NCI-H1092 (cell line): Measurements from ENCODE around the gene PCBP3.

Experiments used
- DNase-seq: peaks from one replicate; lab custom pipeline; 2025; lab: John Stamatoyannopoulos, UW

PCBP3 gene

DNA sequence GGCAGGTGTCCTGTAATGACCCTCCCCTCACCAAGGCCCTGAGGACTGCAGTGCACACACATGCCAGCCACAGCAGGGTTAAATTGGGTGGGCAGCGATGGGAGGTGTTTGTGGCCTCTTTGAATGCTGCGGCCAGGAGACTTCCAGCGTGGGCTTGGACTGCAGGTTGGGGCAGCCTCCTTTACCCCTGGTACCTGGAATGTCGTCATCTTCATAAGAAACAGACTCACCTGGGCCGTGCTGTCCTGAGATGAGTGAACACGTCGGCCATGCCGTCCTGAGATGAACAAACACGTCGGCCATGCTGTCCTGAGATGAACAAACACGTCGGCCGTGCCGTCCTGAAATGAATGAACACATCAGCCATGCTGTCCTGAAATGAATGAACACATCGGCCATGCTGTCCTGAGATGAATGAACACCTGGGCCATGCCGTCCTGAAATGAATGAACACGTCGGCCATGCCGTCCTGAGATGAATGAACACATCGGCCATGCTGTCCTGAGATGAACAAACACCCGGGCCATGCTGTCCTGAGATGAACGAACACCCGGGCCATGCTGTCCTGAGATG, 288.0 kb downstream of the PCBP3 start:
- no peak for DNase-seq

DNA sequence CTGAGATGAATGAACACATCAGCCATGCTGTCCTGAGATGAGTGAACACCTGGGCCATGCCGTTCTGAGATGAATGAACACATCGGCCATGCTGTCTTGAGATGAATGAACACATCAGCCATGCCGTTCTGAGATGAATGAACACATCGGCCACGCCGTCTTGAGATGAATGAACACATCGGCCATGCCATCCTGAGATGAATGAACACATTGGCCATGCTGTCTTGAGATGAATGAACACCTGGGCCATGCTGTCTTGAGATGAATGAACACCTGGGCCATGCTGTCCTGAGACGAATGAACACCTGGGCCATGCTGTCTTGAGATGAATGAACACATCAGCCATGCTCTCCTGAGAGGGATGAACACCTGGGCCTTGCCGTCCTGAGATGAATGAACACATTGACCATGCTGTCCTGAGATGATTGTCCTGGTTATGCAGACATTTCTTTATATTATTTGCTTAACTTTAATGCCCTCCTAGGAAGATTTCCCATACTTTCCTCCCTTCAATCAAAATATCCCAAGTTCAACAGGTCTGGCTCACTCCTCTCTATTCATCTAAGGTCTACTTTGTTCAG, 289.5 kb downstream of the PCBP3 start:
- DNase-seq, result no peak

DNA sequence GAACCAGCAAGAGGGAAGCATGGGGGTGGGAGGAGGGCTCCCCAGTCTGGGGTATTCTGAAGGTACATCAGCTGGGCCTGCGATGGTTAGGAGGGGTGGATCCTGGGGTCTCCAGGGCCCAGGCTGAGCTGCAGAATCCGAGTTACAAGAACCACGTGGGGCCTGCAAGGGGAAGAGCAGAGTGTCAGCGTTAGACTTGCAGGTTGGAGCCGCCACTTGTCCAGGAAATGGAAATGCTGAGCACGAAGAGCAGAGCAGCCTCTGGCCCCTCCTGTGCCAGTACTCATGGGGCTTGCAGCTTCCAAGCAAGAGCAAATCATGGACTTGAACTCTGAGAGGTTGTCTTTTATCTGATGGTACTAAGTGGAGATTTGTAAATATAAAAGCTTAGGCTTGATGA, 290.6 kb downstream of the PCBP3 start:
- no peak for DNase-seq

DNA sequence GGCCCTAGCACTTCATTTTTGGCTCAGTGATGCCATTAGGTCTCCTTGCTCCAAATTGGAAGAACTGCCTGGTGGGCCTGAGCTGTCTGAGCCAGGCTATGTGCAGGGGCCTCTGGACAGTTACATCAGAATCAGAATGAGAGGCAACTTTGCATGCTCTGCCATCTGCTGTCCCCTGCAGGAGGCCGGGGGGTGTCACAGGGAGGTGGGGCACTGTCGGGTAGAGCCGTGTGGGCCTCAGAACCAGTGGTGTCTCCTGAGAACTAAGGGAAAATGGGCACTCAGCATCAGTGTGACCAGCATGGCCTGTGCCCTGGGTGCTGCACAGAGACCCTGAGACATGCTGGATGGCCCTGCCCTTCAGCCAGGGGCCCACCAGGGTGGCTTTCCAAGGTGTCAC, 291.0 kb downstream of the PCBP3 start:
- no peak for DNase-seq

DNA sequence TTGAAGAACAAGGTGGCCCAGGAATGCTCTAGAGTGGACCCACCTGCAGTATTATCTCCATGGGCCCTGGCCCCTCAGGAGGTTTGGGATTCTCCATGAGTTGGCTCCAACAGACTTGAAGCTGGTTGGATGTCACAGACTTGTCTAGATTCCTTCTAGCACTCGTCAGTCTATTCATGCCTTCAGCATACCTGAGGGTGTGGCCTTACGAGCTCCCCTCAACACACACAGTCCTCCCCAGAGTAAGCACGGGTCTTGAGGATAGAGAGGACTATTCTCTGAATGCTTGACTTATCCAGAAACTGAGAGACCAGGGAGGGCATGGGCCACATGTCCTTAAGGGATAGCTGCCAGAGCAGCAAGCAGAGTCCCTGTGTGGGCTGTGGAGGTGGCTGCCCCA, 292.1 kb downstream of the PCBP3 start:
- DNase-seq, result no peak

DNA sequence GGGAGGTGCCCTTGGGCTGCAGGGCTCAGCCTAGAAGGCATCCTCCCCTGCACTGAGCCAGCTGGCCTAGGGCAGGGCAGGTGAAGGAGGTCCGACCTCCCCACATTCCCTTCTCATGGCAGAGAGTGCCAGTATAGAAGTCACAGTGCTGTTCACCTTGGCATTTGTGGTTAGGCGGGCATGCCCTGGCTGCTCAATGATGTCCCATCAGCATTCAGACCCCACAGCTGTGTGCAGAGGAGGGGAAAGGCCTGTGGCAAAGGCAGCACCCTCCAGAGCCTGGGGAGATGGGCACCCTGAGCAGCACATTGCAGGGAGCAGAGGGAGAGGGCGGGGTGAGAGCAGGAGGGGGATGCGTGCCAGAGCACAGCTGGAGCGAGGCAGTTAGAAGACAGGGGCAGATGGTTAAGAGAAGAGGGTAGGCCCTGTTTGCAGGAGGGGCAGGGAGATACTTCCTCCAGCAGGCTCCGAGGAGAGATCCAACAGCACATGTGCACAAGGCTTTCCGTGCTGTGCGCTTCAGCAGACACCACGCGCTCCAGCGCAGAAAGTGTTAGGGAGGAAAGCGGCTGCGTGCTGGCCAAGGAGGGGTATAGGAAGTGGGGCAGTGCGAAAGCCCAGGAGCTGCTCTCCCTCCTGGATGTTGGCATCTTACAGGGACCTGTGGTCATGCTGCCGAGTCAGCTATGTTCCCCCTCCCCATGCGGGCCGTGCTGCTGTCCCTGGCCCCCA, 294.4 kb downstream of the PCBP3 start:
- DNase-seq, result no peak

DNA sequence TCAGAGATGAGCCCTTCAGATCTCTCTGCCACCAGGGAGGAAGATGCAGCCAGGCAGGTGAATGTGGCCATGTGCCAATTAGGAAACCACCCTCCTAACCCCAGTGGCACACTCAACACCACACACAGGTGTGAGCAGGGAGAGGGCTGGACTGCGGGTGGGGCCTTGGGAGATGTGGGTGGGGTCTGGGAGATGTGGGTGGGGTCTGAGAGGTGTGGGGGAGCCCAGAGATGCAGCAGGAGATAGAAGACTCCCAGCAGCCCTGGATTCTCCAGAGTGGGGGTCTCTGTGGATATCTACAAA, 294.9 kb downstream of the PCBP3 start:
- DNase-seq, result no peak

DNA sequence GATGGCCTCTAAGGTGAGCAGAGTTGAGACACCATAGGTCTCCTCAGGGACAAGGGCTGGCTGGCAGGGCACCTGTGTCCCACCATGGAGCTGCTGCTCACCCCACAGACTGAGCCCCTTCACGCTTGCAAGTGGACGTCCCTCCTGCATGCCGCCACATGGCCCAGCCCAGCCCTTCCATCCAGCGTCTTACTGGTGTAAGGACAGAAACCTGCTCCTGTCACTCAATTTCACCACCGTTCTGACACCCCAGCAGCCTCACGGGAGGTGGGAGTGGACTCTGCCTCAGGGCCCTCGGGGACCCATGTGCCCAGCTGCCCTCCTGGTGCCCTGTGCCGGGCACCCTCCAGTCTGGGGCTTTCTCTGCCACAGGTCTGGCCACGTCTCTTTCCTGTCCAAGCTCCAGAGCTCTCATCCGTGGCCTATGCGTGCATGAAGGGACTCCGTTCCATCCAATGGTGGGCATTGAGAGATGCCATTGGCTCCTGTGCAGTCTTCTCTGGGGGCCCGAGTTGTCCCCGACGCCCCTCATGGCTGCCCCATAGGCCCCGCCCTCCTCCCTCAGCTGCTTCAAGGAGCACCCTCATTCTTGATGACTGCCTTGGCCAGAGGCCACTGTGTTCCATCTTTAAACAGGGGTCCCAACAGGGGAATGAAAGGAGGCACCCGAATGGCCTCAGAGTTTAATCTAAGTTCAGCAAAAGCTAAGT, 295.4 kb downstream of the PCBP3 start:
- DNase-seq, result no peak

DNA sequence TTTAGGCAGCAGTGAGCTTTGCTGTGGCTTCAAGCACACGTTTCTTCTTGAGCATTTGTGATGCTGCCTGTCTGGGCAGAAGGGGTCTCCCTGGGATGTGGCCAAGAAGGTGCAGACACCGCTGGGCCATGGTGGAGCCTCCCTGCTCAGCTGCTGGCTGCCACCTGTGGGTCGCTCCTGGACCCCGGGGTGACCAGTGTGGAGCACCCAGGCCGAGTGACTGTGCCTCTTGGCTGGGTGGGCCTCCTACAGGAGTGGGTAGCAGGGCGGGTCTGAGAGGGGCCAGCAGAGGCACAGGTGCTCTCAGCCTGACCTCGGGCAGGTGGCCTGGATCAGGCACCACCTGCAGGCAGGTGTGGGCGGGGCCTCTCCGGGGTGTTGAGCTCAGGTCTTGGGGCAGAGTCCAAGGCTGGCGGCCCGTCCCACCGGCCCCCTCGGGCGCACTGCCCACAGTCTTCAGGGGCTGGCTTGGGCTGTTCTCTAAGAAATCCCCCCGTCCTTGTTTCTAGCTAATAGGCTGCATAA, 296.1 kb downstream of the PCBP3 start:
- no peak for DNase-seq

DNA sequence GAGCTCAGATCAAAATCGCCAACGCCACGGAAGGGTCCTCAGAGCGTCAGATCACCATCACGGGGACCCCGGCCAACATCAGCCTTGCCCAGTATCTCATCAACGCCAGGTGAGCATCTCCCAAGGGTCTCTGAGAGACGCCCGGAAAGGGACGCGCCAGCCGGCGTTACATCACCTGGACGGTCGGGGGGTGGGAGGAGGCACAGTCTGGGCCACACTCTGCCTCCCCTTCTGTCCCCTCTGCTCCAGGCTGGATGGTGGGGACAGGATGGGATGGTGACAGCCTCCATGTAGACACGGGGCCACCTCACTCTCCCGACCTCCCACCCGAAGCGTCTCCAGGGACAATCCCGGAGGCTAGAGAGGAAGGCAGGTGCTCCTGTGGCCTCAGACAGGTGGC, 296.6 kb downstream of the PCBP3 start:
- no peak for DNase-seq

DNA sequence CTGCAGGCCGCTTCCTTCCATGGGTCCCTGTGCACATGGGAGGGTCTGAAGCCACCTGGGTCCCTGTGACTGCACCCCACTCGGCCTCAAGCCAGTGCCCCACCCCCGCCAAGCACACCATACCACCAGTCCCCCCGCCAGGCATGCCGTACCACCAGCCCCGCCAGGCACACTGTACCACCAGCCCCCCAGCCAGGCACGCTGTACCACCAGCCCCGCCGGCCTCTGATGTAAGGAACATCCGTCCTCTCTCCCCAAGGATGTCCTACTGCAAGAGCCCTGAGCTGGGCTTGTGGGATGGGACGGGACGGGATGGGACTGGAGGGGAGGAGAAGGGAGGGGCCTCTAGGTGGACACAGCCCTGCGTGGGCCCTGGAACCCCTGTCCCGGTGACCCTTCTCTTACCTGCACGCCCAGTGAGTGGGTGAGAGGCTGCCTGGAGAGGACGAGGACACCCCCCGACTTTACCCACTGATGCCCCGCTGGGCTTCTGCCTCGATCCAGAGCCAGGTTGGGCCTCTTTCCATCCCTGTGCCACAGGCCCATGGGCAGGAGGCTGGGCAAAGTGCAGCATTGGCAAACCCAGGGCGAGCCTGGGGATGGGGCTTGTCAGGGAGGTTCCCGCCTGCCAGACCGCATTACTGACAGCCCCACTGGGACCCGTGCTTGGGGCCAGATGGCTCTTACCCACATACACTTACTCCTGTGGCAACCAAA, 297.3 kb downstream of the PCBP3 start:
- DNase-seq, result no peak

DNA sequence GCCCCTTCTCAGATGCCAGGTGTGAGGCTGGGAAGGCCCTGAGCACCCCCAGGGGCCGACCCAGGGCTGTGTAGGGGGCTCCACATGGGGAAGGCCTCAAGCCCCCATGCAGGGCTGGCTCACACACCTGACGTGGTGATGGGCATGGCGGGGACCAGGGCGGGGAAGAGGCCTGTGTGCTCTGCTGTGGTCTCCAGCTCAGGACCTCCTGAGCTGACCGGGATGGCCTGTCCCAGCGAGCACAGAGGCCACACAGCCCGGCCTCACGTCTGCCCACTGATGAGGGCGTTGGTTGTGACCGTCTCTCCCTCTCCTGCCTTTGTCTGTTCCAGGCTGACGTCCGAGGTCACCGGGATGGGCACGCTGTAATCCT, 297.8 kb downstream of the PCBP3 start:
- no peak for DNase-seq

DNA sequence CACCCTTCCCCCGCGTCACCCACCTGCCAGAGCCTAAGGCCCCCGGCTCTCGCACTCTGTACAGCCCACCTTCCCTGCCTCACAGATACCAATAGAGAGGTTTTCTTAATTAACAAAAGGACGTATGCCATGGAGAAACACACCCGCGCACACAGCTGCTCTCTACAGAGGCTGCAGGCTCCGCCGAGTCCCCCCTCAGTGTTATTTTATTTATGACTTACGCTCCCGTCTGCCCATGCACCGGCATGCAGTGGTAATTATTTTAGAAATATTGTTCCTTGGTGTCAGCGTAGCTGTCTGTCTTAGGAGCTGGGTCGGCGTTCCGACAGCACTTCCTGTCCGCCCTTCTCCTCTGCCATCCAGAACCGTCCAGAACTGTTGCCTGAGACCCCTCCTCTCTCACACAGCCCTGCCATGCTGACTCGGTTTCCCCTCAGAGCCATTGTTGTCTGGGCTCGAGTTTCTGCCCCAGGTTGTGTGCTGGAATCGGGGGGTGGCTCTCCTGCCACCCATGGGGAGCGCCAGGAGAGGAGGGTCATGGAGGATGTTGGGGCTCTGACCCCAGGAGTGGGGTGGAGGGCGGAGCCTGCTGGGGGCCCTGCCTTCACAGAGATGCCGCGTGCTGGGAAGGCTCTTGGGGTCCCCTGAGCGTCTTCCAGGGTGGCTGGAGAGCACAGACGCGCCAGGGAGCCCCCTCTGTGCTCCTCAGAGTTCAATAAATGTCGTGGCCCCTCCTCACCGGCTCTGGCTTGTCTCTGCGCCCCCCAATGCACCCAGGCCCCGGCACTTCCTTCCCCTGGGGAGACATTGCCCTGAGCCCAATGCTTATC, 298.4 kb downstream of the PCBP3 start:
- DNase-seq, result no peak

DNA sequence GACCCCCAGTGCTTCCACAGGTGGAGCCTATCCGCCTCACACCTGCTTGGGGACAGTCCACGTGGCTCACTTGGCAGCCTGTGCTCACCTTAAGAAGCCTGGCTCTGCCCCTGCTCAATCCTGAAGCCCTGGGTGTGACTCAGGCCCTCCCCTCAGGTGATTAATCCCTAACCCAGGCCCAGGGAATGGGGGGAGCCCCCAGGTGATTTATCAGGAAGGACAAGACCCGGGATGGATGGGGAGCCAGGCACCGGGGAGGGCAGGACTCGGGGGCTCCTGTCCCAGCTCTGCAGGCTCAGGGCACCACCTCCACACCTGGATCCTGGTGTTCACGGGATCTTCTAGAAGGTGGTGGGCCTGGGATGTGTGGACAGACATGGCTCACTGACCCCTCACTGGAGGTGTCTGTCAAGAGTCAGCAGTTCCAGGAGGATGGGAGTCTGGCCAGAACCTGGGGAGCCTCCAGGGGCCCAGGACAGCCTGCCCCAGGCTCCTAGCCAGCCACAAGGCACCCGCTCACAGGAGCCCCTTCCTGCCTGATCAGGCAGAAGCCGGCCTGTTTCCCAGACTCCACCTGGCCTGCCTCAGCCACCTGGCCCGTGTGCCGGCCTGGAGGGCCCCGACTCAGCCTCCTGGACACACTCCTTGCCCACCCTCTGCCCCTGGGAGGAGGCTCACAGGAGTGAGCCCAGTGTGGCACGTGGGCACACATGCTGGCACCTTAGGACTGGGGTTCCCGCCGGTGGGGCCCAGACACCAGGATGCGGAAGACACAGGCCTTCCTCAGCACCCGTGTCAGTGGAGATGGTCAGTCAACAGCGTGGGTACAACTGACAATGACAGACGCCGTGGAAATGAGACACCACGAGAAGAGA, 299.5 kb downstream of the PCBP3 start:
- DNase-seq, result no peak

DNA sequence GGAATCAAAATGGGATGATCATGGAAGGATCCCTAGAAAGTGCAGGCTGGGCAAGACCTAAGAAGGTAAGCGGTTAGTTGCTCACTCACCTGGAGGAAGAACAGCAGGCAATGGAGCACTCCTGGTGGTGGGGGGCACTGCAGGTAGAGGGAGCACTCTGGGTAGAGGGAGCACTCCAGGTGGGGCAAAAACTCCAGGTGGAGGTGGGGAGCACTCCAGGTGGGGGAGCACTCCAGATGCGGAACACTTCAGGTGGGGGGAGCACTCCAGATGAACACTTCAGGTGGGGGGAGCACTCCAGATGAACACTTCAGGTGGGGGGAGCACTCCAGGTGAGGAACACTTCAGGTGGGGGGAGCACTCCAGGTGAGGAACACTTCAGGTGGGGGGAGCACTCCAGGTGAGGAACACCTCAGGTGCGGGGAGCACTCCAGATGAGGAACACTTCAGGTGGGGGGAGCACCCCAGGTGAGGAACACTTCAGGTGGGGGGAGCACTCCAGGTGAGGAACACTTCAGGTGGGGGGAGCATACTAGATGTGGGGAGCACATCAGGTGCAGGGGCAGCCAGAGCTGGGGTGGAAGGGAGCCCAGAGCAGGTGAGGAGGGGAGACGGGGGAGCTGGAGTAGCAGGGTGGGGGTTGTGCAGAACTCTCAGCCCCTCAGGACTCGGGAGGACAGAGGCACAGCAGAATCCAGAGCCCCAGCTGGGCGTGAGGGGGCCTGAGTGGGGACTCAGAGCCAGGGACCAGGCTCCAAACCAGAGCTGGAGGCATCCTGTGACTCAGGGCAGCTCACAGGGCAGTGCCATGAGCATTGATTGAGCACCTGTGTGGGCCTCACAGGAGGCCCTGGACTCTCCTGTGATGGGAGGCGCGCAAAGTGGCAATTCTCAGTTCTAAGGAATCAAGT, 300.4 kb downstream of the PCBP3 start:
- no peak for DNase-seq

DNA sequence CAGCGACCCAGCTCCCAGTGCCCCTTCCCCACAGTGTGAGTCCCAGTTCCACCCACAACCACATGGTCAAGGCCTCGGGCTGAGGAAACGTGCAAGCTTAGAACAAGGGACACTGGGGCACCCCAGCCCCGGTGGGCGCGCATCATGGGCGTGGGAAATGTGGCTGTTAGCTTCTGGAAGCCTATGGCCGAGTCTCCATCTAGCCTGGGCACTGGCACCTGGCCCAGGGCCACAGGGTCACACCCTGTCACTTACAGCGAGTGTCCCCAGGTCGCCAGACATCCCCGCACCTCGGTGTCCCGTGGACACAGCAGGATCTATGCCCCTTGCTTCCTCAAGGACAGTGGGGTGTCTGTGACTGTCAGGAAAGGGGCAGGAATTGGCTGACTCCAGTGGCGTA, 301.1 kb downstream of the PCBP3 start:
- no peak for DNase-seq

DNA sequence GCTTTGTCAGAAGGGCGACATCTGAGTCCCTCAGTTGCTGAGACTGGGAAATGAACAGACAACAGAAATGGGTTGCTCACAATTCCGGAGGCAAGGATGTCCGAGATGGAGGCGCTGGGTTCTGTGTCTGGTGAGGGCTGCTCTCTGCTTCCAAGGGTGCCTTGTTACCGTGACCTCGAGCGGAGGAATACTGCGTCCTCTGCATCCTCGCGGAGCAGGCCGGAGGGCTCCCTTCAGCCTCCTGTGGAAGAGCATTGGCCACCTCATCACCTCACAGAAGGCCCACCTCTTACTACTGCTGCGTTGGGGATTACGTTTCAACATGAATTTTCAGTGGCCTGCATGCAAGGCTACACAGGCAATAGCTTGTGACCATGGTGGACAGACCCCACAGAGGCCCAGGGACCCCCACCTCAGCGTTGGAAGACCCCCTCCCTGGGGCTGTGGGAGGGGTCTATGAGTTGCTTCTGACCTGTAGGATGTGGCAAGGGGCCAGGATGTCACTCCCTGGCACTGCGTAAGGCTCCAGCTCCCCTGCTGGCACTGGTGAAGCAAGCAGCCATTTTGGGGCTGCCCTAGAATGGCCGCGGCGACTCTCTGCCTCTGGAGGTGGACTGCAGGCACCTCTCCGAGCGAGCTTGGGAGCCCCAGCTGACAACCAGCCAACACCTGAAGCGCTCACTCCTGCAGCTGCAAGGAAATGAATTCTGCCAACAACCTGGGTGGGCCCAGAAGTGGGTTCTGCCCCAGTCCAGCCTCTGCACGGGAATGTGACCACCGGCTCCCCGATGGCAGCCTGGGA, 301.7 kb downstream of the PCBP3 start:
- no peak for DNase-seq

DNA sequence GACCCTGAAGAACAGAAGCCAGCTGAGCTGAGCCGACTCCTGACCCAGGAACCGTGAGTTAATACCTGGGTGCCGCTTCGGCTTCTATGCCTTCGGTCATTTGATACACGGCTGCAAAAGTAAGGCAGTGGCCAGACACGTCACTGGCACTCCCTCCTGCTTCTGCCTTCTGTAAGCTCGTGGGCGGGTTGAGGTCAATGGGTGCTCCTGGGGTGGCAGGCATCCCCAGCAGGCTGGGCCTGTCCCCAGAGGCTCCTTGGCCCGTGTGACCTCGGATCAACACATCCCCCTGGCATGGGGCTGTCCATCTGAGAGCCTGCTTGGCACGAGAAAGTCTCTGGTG, 302.3 kb downstream of the PCBP3 start:
- DNase-seq, result no peak

DNA sequence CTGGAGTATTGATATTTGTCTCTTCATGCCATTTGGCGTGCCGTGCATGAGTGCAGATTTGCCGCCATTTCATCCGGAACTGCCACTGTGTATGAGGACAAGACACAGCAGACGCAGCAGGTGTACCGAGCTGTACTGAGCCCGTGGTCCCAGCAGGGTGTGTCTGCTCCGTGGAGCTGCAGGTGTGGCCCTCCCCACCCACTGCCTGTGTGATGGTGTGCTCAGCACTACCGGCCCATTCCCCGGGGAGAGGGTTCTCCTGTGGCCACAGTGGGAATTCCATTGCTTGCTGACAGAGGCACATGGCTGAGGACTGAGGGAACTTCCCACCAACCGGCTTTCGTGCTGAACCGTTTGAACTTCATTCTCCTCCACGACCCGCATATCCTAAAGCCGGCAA, 303.8 kb downstream of the PCBP3 start:
- DNase-seq, result no peak
